CD8-positive, alpha-beta memory T cell (primary cell): ENCODE measurements around the gene THAP5. TPM values are rescaled to one million over a fixed set of nuclear protein-coding genes. Genes with fewer than 3 reads are reported as not detected.

ENCODE experiments used
- polyA plus RNA-seq: library from polyadenylated mRNA; unstranded; fragments of 300-500 nt; fragmentation: Illumina TruSeq; gene quantifications from one replicate; pipeline ENCODE4 v1.2.3, GENCODE V29; 2021
- total RNA-seq, 2 experiments: library from RNA; stranded (reverse); gene quantifications; one replicate each; pipeline ENCODE4 v1.2.3, GENCODE V29; 2021

THAP5 gene
- total and polyA plus RNA-seq, 3 experiments from 2014 or later: 27.9 to 40.9 (median 36.8) TPM

Other genes starting within 250 kb of the THAP5 start
- gene NRCAM, start 113.3 kb downstream of the THAP5 start, total RNA-seq: under 1 TPM; 0.27 to 0.74 TPM
- gene NRCAM, start 113.3 kb downstream of the THAP5 start, polyA plus RNA-seq: 1.1 TPM
- gene PNPLA8, start 43.6 kb downstream of the THAP5 start, total RNA-seq: 10 to 100 TPM; 16.3 to 17.9 TPM
- gene PNPLA8, start 43.6 kb downstream of the THAP5 start, polyA plus RNA-seq: 29.7 TPM
- 10 to 100 TPM; 10.1 to 12.0 TPM for gene DNAJB9, start 168 bp upstream of the THAP5 start, total RNA-seq
- gene DNAJB9, start 168 bp upstream of the THAP5 start, polyA plus RNA-seq: 37.5 TPM